ENCODE data around the gene PRCC. TPM values are rescaled to one million over a fixed set of nuclear protein-coding genes. Genes with fewer than 3 reads are reported as not detected.

Gene PRCC
- total RNA-seq, 1 donor from 2014 or later, result 14.3 TPM

- DNase-seq (ENCODE audit: low spot score in 2 of 2) (no peak), FAIRE-seq (no peak)
Measured at GRCh38 chr1:156811168-156811567, 43.8 kb downstream of the PRCC start.

GRCh38 chr1:156812293-156812990, 45.1 kb downstream of the PRCC start:
- FAIRE-seq (no peak), DNase-seq (ENCODE audit: low spot score in 2 of 2) (no peak)

GRCh38 chr1:156813298-156813697, 46.0 kb downstream of the PRCC start:
- FAIRE-seq, result no peak

GRCh38 chr1:156813750-156814570, 46.6 kb downstream of the PRCC start:
- FAIRE-seq, result no peak

More at GRCh38 chr1:156813298-156813697, 46.0 kb downstream of the PRCC start:
- no peak for DNase-seq (ENCODE audit: low spot score in 2 of 2)

GRCh38 chr1:156814571-156815260, 47.4 kb downstream of the PRCC start:
- FAIRE-seq, result no peak

More at GRCh38 chr1:156813750-156814570, 46.6 kb downstream of the PRCC start:
- DNase-seq (ENCODE audit: low spot score in 2 of 2), result peak; percentile 64 to 88

GRCh38 chr1:156815307-156815826, 48.0 kb downstream of the PRCC start:
- DNase-seq (ENCODE audit: low spot score in 2 of 2) (no peak), FAIRE-seq (no peak)

More at GRCh38 chr1:156814571-156815260, 47.4 kb downstream of the PRCC start:
- no peak for DNase-seq (ENCODE audit: low spot score in 2 of 2)

- DNase-seq (ENCODE audit: low spot score in 2 of 2), result no peak
Measured at GRCh38 chr1:156815961-156816422, 48.7 kb downstream of the PRCC start.

GRCh38 chr1:156816561-156817328, 49.4 kb downstream of the PRCC start, which contains the start of gene SH2D2A:
TSS of gene SH2D2A (minus strand) at chr1:156816848. CDS start at chr1:156816708, 140 bp downstream.
- DNase-seq (ENCODE audit: low spot score in 2 of 2), result no peak
- FAIRE-seq, result no peak

More at GRCh38 chr1:156815961-156816422, 48.7 kb downstream of the PRCC start:
- FAIRE-seq, result no peak

- FAIRE-seq (no peak), DNase-seq (ENCODE audit: low spot score in 2 of 2) (no peak)
Measured at GRCh38 chr1:156821801-156822200, 54.5 kb downstream of the PRCC start.

GRCh38 chr1:156822680-156823079, 55.3 kb downstream of the PRCC start:
- FAIRE-seq, result no peak
- DNase-seq (ENCODE audit: low spot score in 2 of 2), result no peak

GRCh38 chr1:156823210-156823790, 56.0 kb downstream of the PRCC start:
- FAIRE-seq, result no peak
- DNase-seq (ENCODE audit: low spot score in 2 of 2), result no peak

- DNase-seq (ENCODE audit: low spot score in 2 of 2) (no peak), FAIRE-seq (no peak)
Measured at GRCh38 chr1:156826630-156827029, 59.3 kb downstream of the PRCC start.

- no peak for FAIRE-seq
- no peak for DNase-seq (ENCODE audit: low spot score in 2 of 2)
Measured at GRCh38 chr1:156828400-156829124, 61.2 kb downstream of the PRCC start.

- no peak for DNase-seq (ENCODE audit: low spot score in 2 of 2)
- no peak for FAIRE-seq
Measured at GRCh38 chr1:156832434-156832833, 65.1 kb downstream of the PRCC start.

- DNase-seq (ENCODE audit: low spot score in 2 of 2) (no peak), FAIRE-seq (no peak)
Measured at GRCh38 chr1:156833603-156834002, 66.3 kb downstream of the PRCC start.

- FAIRE-seq (no peak), DNase-seq (ENCODE audit: low spot score in 2 of 2) (no peak)
Measured at GRCh38 chr1:156834322-156834721, 67.0 kb downstream of the PRCC start.

- DNase-seq (ENCODE audit: low spot score in 2 of 2), result no peak
- no peak for FAIRE-seq
Measured at GRCh38 chr1:156836041-156836654, 68.8 kb downstream of the PRCC start.

- FAIRE-seq (no peak), DNase-seq (ENCODE audit: low spot score in 2 of 2) (no peak)
Measured at GRCh38 chr1:156836892-156837291, 69.6 kb downstream of the PRCC start.

Measured in frontal cortex (tissue), 4 donors.